Measurements from ENCODE around the gene NDUFA12.

DNA sequence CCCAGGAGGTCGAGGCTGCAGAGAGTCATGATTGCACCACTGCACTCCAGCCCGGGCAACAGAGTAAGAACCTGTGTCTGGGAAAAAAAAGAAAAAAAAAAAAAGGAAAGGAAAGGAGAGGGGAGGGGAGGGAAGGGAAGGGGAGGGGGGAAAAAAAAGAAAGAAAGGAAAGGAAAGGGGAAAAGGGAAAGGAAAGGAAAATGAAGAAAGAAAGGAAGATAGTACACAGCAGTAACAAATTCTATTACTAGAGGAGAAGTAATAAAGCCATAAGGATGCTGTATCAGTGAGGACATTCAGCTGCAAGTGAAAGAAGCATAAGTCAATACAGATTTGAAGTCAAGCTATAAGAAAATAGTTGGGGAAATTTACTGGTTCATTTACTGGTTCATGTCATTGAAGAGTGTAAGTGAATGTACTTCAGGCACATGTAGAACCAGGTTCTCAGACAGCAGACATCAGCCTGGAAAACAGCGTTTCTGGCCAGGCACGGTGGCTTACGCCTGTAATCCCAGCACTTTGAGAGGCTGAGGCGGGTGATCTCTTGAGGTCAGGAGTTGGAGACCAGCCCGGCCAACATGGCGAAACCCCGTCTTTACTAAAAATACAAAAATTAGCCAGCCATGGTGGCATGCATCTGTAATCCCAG is 37.4 kb downstream of the NDUFA12 start:
- TF ChIP-seq SP1 (IDR thresholded peaks at IDR 0.05) (no peak), BHLHE40 (IDR thresholded peaks at IDR 0.05; ENCODE audit: borderline replicate concordance) (no peak), NFRKB (IDR thresholded peaks at IDR 0.05) (no peak), FOXM1 (IDR thresholded peaks at IDR 0.05; ENCODE audit: borderline replicate concordance) (no peak), TARDBP (IDR thresholded peaks at IDR 0.05) (no peak)

Data from HEK293T (cell line).